GM18870 (cell line): ENCODE measurements around the gene MEIS1.

ENCODE experiments used
- ATAC-seq: cut with Tn5 transposase; IDR thresholded peaks from one replicate; pipeline ENCODE4 v1.9.1; 2021; ENCODE audit warnings: moderate library complexity; ENCODE audit not compliant: unreplicated experiment

Gene MEIS1

DNA sequence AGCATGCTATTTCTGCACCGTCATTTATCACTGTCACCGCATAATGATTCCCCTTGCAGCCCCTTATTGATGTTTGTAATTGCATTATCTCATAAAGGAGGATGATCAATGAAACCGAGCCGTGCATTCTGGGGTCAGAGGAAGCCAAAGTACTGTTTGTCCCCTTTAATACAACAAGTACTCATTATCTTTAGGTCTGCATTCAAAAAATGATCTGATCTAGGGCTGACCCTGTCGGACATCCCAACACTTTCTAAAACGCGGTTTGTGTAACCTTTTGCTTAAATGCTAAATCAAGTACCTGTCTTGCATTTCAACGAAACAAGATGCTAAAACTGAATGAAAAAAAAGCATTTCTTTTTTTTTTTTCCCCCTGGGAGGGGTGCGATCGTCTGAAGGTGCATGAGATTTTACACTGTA, 143.8 kb downstream of the MEIS1 start:
- ATAC-seq, result no peak

GRCh38 chr2:66579186-66580126, 144.5 kb downstream of the MEIS1 start:
- no peak for ATAC-seq

DNA sequence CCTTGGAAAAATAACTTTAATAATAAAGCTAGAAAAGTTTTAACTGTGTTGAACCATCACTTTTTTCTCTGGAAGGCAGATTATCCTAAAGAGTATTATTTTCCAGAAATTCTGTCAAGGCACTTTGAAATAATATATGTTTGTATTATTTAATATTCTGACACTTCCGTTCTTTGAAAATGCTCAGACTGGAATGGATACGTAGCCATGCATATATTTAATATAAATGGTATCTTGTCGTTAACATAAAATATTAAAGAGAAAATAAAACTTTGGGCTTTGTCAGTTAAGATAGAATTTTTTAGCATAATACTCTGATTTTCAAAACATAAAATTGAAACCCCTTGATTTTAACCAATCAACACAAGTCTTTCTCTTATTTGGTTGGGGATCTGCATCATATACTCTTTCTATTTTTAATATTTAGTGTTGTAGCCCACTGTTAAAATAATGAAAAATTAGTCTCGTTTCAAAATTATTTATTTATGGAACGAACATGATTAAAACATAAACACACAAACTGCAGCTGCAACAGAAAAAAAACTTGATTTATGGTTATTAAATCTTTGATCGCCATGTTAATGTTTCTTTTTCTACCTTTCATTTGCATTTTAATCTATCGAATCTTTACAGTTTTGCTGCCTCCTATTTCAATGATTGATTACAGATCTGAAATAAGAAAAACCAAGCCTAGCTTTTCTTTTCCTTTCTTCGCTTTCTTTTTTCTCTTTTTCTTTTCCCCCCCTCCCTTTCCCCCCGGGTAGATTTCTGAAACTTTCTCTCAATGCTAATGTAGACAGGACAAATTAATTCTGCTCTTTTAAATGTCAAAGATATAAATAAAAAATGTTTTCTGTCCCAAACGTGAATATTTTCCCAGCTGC, 145.5 kb downstream of the MEIS1 start:
- no peak for ATAC-seq

- no peak for ATAC-seq
Observed at GRCh38 chr2:66581339-66582103, 146.6 kb downstream of the MEIS1 start.

DNA sequence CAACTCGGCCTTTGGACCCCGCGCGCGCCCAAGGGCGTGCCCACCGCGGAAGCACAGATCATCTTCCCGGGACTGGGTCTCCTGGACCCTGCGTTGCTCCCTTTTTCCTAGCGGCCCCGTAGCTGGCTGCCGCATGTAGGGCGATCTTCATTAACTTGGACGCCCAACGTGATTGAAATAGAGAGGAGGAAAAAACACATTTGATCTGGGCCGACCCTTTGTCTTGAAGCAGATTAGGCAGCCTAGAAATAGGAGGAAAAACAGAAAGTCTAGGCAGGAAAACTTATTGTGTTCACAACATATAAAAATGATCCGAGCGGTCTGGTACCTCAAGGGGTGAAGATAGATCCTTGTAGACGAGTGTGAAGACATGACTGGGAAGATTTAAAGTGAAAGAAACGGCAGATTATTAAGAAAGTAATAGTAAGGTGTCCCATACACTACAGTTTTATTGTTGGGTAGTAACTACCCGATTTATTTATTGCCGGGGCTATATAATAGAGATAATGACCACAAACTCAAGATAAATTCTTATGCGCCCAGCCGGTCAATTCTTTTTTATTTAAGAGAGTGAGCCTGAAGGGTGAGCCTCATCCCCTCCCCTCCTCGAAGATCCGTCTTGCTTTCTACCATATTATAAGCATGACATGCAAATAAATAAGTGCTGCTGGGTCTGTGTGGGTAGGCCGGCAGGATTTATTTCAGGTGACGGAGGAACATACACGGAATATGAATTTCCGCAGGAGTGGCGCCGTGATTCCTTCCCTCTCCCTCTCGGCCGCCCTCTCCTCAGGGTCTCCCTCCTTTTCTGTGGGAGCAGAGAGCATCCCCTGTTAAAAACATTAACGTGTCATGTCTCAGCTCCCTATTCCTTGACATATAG, 147.4 kb downstream of the MEIS1 start:
- no peak for ATAC-seq

DNA sequence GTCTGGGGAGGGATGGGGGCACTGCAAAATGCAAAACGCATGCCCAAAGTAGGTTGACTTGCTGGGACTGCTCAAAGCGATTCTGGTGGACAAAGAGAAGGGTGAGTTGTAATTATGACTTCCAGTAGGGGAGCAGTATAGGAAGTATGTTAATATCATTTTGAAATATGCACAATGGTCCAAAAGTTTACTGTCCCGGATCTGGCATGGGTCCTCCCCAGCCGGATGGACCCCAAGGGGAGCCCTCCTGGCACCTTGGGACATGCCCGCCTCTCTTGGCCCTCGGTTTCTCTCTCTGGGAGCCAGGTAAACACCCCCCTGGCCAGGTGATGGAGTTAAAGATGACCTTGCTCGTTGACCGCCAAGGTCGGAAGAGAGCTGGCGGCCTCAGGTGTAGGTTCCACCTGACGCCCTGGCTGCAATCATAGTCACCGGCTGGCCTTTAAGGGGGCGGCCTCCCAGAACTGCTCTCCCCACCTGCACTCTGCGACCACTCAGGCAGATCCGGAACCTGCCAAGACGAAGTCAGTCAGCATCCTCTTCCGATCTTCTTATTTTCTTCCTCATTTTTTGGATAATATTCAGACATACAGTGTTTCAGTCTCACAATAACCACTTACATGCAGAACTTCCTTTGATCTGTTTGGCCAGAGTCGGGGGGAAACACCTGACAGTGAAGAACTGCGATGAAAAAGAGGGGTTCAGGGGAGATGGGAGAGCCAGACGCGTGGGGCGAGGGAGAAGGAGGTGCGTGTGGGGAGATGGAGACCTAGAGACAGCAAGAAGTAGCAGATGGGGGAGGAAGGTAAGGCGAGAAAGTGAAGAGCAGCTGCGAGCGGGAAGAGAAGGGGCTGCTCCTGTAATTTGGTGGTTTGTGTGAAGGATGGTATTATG, 148.3 kb downstream of the MEIS1 start:
- no peak for ATAC-seq

- no peak for ATAC-seq
Observed at GRCh38 chr2:66583881-66584280, 149.0 kb downstream of the MEIS1 start.

GRCh38 chr2:66585587-66585986, 150.7 kb downstream of the MEIS1 start:
- ATAC-seq, result no peak

- ATAC-seq, result no peak
Observed at GRCh38 chr2:66587216-66587615, 152.3 kb downstream of the MEIS1 start.

DNA sequence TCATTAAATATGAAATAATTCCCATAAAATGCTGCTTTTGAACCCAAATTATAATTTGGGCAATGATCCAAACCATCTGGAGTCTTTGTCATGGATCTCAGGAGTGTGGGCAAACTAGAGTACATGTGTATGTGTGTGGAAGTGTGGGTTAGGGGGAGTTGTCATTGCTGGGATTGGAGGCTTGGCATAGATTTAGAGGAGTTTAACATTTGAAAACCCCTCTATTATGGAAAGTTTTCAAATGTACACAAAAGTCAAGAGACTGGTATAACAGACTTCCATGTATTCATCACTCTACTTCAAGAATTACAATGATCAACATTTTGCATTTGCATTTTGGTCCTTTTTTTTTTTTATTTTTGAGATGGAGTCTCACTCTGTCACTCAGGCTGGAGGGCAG, 159.1 kb downstream of the MEIS1 start:
- no peak for ATAC-seq

GRCh38 chr2:66595556-66595955, 160.6 kb downstream of the MEIS1 start:
- no peak for ATAC-seq

GRCh38 chr2:66596256-66596655, 161.3 kb downstream of the MEIS1 start:
- no peak for ATAC-seq

- no peak for ATAC-seq
Observed at GRCh38 chr2:66601624-66602023, 166.7 kb downstream of the MEIS1 start.

GRCh38 chr2:66602341-66602740, 167.4 kb downstream of the MEIS1 start:
- ATAC-seq, result no peak

GRCh38 chr2:66604326-66604725, 169.4 kb downstream of the MEIS1 start:
- no peak for ATAC-seq

- ATAC-seq, result no peak
Observed at GRCh38 chr2:66604976-66605375, 170.1 kb downstream of the MEIS1 start.

- no peak for ATAC-seq
Observed at GRCh38 chr2:66607152-66607551, 172.2 kb downstream of the MEIS1 start.
